ENCODE measurements around the gene GPN3.

- TF ChIP-seq CTCF (IDR thresholded peaks at IDR 0.05 in 2 of 3, conservative IDR thresholded peaks at IDR 0.05 in 1 of 3; ENCODE audit: control insufficient read depth in 2 of 3, extremely low read depth in 1 of 3, insufficient read depth in 1 of 3, low read depth in 3 of 3, low read length in 3 of 3), result no peak
- no peak for TF ChIP-seq STAT1 (conservative IDR thresholded peaks at IDR 0.05)
- no peak for TF ChIP-seq EZH2 (IDR thresholded peaks at IDR 0.05; ENCODE audit: borderline replicate concordance, control insufficient read depth, low read depth, low read length)
- TF ChIP-seq POLR2A (IDR thresholded peaks at IDR 0.05; ENCODE audit: low read depth, low read length), result no peak
- no peak for TF ChIP-seq NFIC (IDR thresholded peaks at IDR 0.05; ENCODE audit: low read depth, low read length)
- no peak for TF ChIP-seq TARDBP (IDR thresholded peaks at IDR 0.05; ENCODE audit: borderline replicate concordance)
- no peak for TF ChIP-seq CREB1 (IDR thresholded peaks at IDR 0.05; ENCODE audit: low read depth)
Observed at GRCh38 chr12:110458756-110459155, 9.3 kb downstream of the GPN3 start.
